ENCODE data around the gene ABCB8.
A peak's percentile ranks its signal among the peaks of the same experiment; 100 is the strongest.

Gene ABCB8

DNA sequence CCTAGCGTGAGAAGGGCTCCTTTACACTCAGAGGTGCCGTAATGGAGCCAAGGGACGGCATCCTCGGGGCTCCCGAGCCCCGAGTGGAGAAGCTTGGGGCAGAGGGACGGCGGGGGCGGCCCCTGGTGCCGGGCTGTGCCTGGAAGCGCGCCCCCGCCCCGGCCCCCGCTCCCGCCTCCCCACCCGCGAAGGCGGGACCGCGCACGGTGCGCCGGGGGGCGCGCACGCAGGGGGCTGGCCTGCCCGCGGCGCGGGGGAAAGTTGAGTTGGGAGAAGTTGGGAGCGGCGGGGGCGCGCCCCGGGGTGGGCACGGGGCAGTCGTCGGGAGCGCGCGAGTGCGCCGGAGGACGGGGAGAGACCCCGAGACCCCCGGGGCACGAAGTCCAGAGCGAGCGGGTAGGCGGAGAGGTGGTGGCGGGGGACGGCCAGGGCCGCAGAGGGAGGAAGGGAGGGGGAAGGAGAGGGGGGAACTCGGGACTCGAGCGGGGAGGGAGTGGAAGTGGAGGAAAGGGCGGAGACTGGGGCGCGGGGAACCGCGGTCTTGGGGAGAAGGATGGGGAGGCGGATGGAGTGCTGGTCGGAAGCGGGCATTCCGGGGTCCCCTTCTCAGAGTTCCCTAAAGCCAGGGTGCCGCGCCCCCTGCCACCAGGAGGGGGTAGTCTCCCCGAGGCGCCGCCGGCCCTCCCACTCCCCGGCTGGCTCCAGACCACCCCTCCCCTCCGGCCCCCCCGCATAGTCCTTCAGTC, 31.3 kb downstream of the ABCB8 start, which contains the start of gene SLC4A2 (continued):
- TF ChIP-seq IKZF3 (tag by site-specific recombination; IDR thresholded peaks at IDR 0.05): peak; percentile 80
- TF ChIP-seq ZNF366 (tag by site-specific recombination; conservative IDR thresholded peaks at IDR 0.05): 0 out of 2 replicates have a peak, but pooled peaks have one; percentile 28
- no peak for TF ChIP-seq ZNF521 (tag by site-specific recombination; IDR thresholded peaks at IDR 0.05)
- no peak for TF ChIP-seq ZNF140 (tag by site-specific recombination; IDR thresholded peaks at IDR 0.05)
- no peak for TF ChIP-seq MZF1 (tag by site-specific recombination; IDR thresholded peaks at IDR 0.05; ENCODE audit: borderline replicate concordance)
- TF ChIP-seq SP7 (tag by site-specific recombination; IDR thresholded peaks at IDR 0.05): no peak
- no peak for TF ChIP-seq ZNF404 (tag by site-specific recombination; IDR thresholded peaks at IDR 0.05)
- TF ChIP-seq, protein P1, sequence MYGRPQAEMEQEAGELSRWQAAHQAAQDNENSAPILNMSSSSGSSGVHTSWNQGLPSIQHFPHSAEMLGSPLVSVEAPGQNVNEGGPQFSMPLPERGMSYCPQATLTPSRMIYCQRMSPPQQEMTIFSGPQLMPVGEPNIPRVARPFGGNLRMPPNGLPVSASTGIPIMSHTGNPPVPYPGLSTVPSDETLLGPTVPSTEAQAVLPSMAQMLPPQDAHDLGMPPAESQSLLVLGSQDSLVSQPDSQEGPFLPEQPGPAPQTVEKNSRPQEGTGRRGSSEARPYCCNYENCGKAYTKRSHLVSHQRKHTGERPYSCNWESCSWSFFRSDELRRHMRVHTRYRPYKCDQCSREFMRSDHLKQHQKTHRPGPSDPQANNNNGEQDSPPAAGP (tag by site-specific recombination; IDR thresholded peaks at IDR 0.05): no peak
- peak; percentile 91 for TF ChIP-seq ZBTB10 (tag by site-specific recombination; IDR thresholded peaks at IDR 0.05)
- no peak for TF ChIP-seq ZNF274 (IDR thresholded peaks at IDR 0.05; ENCODE audit: low read length)
- no peak for TF ChIP-seq ZNF274 (tag by site-specific recombination; IDR thresholded peaks at IDR 0.05; ENCODE audit: borderline replicate concordance)
- 0 out of 2 replicates have a peak, but pooled peaks have one; percentile 14 for TF ChIP-seq ZNF843 (tag by site-specific recombination; IDR thresholded peaks at IDR 0.05)
- no peak for TF ChIP-seq ZSCAN18 (tag by site-specific recombination; IDR thresholded peaks at IDR 0.05)
- no peak for TF ChIP-seq ZNF626 (tag by site-specific recombination; IDR thresholded peaks at IDR 0.05)
- TF ChIP-seq SCRT1 (tag by site-specific recombination; IDR thresholded peaks at IDR 0.05; ENCODE audit: borderline replicate concordance): no peak
- no peak for TF ChIP-seq ZNF311 (tag by site-specific recombination; IDR thresholded peaks at IDR 0.05; ENCODE audit: borderline replicate concordance)
- 0 out of 2 replicates have a peak, but pooled peaks have one; percentile 16 for TF ChIP-seq ZXDB (tag by site-specific recombination; IDR thresholded peaks at IDR 0.05)

GRCh38 chr7:151060113-151060415, 31.8 kb downstream of the ABCB8 start:
- peak overlapping the region; percentile 71 for H3K4me3 ChIP-seq (ENCODE audit: low read depth, low read length)
- ChIA-PET POLR2A (interaction anchor here (0.6 to 3.4 kb wide), 5 partner anchors 17 to 32 kb away, joined by 3 to 13 read pairs (median 6); partner anchors contain the start of genes ABCB8 and FASTK), CTCF (interaction anchor here (0.6 to 1.4 kb wide), 7 partner anchors 18 to 1534 kb away, joined by 3 to 6 read pairs (median 4); no protein-coding TSS in a partner anchor)
- peaks cover 0 to 40% of the 10 kb centered on the region in 2 experiments; a peak in 1 of 3 replicates for H3K36me3 ChIP-seq (ENCODE audit: control insufficient read depth in 2 of 2, insufficient read depth in 1 of 2, low read length in 2 of 2)
- no peaks in the 10 kb centered on the region; the same call in 1 of the 2 replicates for H3K4me1 ChIP-seq (ENCODE audit: control insufficient read depth, insufficient read depth, low read length)
- no peaks in the 10 kb centered on the region for H3K9me3 ChIP-seq (ENCODE audit: control insufficient read depth, insufficient read depth, low read depth, low read length)
- peak overlapping the region; percentile 21; the same call in 1 of the 2 replicates for H3K27ac ChIP-seq (ENCODE audit: extremely low read depth, low read depth, low read length)
- TF ChIP-seq ZSCAN16 (tag by site-specific recombination; IDR thresholded peaks at IDR 0.05) (no peak), ZNF747 (tag by site-specific recombination; IDR thresholded peaks at IDR 0.05) (no peak), ZNF175 (tag by site-specific recombination; IDR thresholded peaks at IDR 0.05) (no peak), ZNF394 (tag by site-specific recombination; IDR thresholded peaks at IDR 0.05; ENCODE audit: borderline replicate concordance) (peak; percentile 28; the same call in 1 of the 2 replicates), TRIM28 (IDR thresholded peaks at IDR 0.05; ENCODE audit: borderline replicate concordance, low read length) (no peak), ZNF391 (tag by site-specific recombination; IDR thresholded peaks at IDR 0.05; ENCODE audit: borderline replicate concordance, low read depth) (0 out of 2 replicates have a peak, but pooled peaks have one; percentile 10), ZNF560 (tag by site-specific recombination; IDR thresholded peaks at IDR 0.05; ENCODE audit: borderline replicate concordance) (no peak), ZNF157 (tag by site-specific recombination; IDR thresholded peaks at IDR 0.05) (no peak), ZNF449 (tag by site-specific recombination; IDR thresholded peaks at IDR 0.05) (no peak), ZNF670 (tag by site-specific recombination; IDR thresholded peaks at IDR 0.05; ENCODE audit: low read depth) (no peak), ZNF623 (tag by site-specific recombination; IDR thresholded peaks at IDR 0.05) (no peak), ZNF239 (tag by site-specific recombination; IDR thresholded peaks at IDR 0.05) (no peak), ZNF664 (tag by site-specific recombination; IDR thresholded peaks at IDR 0.05) (no peak), ZNF792 (tag by site-specific recombination; IDR thresholded peaks at IDR 0.05) (no peak), ZNF114 (tag by site-specific recombination; IDR thresholded peaks at IDR 0.05) (no peak)

Data from HEK293 (cell line).